Activated naive CD8-positive, alpha-beta T cell treated with anti-CD3 and anti-CD28 coated beads, Interleukin-2, amount 50 U/mL, for 24 hours (primary cell): ENCODE measurements around the gene PROM1.
A peak's percentile ranks its signal among the peaks of the same experiment; 100 is the strongest.

Experiments used
- ATAC-seq: fragments of 150-1000 bp; cut with Tn5 transposase; one replicate; pipeline ENCODE4 v1.10.0; 2021
- DNase-seq: peaks from one replicate; pipeline ENCODE4 v3.0.0; 2021
- H3K27ac Mint-ChIP-seq: one replicate; pipeline ENCODE4 v1.8.0; 2021; ENCODE audit warnings: mild to moderate bottlenecking, mixed read lengths
- H3K27me3 Mint-ChIP-seq: one replicate; pipeline ENCODE4 v1.8.0; 2021; ENCODE audit warnings: mixed read lengths
- H3K36me3 Mint-ChIP-seq: one replicate; pipeline ENCODE4 v1.8.0; 2021; ENCODE audit warnings: low read depth, mixed read lengths
- H3K4me1 Mint-ChIP-seq: one replicate; pipeline ENCODE4 v1.8.0; 2021; ENCODE audit warnings: mixed read lengths
- H3K4me3 Mint-ChIP-seq: one replicate; pipeline ENCODE4 v1.8.0; 2021; ENCODE audit warnings: mild to moderate bottlenecking, moderate library complexity, mixed read lengths
- H3K9me3 Mint-ChIP-seq: one replicate; pipeline ENCODE4 v1.8.0; 2021; ENCODE audit warnings: mixed read lengths

PROM1 gene

DNA sequence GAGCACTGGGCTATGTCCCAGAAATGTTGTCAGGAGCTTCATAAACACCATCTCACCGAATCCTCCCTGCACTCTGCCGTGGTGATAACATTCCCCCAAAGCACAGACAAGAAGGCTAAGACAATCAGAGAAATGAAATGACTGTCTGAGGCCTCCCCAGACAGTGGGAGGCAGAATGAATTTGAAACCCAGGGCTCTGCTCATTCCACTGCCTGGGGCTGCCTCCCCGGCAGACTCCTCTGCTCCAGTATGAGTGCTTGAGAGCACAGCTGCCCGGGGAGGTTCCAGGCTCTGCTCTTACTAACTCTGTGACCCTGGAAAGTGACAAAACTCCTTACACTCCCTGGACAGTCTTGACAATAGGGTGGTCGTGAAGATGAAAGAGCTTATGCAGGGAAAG, 154.9 kb downstream of the PROM1 start:
- Mint-ChIP-seq H3K4me1 (peaks cover 14% of the 10 kb centered on the region), H3K27ac (no peak overlapping the region), H3K9me3 (no peaks in the 10 kb centered on the region), H3K4me3 (no peak overlapping the region), H3K27me3 (peaks cover 5% of the 10 kb centered on the region), H3K36me3 (no peaks in the 10 kb centered on the region)
- DNase-seq (no peak), ATAC-seq (peak; percentile 14)

DNA sequence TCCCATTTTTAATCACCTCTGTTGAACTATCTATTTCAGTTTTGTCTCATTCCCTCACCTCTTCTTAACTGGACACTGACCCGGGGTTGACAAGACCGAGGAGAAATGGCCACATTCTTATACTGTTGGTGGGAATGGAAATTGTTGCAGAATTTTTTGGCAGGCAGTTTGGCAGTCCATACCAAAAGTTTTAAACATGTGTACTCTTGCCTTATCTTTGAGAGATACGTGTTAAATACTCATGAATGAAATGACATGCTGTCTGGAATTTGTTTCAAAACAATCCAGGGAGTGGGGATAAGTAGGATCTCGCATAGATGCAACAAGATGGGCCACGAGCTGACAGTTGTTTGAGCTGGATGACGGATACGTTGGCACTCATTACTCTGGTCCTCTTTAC, 157.3 kb downstream of the PROM1 start:
- DNase-seq = no peak
- no peaks in the 10 kb centered on the region for H3K36me3 Mint-ChIP-seq
- peaks cover 11% of the 10 kb centered on the region for H3K27me3 Mint-ChIP-seq
- H3K4me1 Mint-ChIP-seq = peaks cover 14% of the 10 kb centered on the region
- H3K27ac Mint-ChIP-seq = no peak overlapping the region
- ATAC-seq = no peak
- H3K4me3 Mint-ChIP-seq = no peak overlapping the region
- no peaks in the 10 kb centered on the region for H3K9me3 Mint-ChIP-seq

DNA sequence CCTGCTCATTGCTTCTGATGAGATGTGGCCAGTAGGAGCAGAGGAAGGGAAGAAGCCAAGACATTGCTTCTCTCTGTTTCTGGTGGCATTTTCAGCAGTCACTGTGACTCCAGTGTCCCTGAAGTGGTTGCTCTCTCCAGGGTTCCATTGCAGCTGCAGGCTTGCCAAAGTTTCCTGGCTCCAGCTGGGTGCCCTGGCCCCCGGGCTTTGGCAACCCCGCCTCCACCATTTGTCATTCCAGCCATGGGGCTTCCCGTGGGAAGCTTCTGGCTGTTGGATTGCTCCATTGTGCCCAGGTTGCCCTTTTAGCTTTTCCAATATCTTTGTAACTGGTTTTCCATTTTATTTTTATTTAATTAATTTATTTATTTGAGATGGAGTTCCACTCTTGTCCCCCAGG, 158.0 kb downstream of the PROM1 start:
- peaks cover 13% of the 10 kb centered on the region for H3K4me1 Mint-ChIP-seq
- no peaks in the 10 kb centered on the region for H3K9me3 Mint-ChIP-seq
- H3K4me3 Mint-ChIP-seq = no peak overlapping the region

DNA sequence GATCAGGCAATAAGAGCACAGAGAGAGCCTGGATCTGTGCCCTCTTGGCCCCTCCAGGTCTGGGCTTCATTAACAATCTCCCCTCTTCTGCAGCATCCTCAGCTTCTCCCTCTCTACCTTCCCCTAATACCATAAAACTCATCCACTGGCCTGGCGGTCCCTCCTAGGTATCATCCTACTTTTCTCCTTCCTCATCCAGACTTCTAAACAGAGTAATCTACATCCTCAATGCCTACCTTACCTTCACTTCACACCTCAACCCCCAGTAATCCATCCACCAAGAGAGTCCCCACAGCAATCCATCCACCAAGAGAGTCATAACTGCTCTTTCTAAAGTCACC, 162.3 kb downstream of the PROM1 start:
- ATAC-seq = no peak
- peaks cover 11% of the 10 kb centered on the region for H3K27me3 Mint-ChIP-seq
- no peak for DNase-seq
- H3K9me3 Mint-ChIP-seq = no peaks in the 10 kb centered on the region
- no peaks in the 10 kb centered on the region for H3K36me3 Mint-ChIP-seq
- no peaks in the 10 kb centered on the region for H3K4me1 Mint-ChIP-seq
- H3K27ac Mint-ChIP-seq = no peak overlapping the region
- H3K4me3 Mint-ChIP-seq = no peak overlapping the region

More for the DNA sequence above, 158.0 kb downstream of the PROM1 start:
- Mint-ChIP-seq H3K27me3 (peaks cover 11% of the 10 kb centered on the region), H3K36me3 (no peaks in the 10 kb centered on the region), H3K27ac (no peak overlapping the region)
- ATAC-seq (no peak), DNase-seq (no peak)

DNA sequence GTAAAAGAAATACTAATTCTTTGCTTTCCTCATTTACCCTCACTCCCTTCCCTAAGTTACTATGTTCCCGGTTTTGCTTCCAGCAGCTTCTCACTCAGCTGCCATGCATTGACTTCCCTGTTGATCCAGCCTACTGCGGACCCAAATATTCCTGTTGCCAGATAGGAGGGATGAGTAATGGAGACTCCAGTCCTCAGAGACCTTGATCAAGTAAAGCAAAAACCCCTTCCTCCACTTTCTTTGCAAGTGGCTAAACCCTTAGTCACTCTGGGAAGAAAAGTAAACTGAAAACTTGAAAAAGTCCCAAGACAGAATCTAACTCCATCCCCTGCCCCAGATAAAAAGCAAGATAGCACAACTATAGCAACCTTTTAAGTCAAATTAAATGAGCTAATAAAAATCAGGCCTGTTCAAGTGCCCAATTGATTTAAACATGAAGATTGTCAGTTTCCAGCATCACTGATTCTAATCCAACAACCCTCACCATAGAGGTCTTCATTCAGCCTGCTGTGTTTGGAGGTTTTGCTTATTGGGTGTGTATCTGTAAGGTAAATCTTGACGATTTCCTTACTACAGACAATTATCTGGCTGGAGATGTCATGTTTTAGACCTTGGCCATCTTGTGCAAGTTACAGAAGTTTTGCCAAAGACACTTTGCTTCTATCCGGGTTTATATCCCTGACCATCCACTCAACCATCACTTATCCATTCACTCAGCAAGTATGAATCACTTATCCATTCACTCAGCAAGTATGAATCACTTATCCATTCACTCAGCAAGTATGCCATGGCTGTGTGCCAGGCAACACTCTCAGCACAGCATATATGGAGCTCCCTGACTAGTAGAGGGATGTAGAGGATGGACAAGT, 162.9 kb downstream of the PROM1 start:
- H3K27me3 Mint-ChIP-seq = peaks cover 11% of the 10 kb centered on the region
- ATAC-seq (peak; percentile 24), DNase-seq (no peak)
- H3K4me1 Mint-ChIP-seq = no peaks in the 10 kb centered on the region
- no peaks in the 10 kb centered on the region for H3K36me3 Mint-ChIP-seq
- H3K27ac Mint-ChIP-seq = no peak overlapping the region
- no peak overlapping the region for H3K4me3 Mint-ChIP-seq
- H3K9me3 Mint-ChIP-seq = no peaks in the 10 kb centered on the region

DNA sequence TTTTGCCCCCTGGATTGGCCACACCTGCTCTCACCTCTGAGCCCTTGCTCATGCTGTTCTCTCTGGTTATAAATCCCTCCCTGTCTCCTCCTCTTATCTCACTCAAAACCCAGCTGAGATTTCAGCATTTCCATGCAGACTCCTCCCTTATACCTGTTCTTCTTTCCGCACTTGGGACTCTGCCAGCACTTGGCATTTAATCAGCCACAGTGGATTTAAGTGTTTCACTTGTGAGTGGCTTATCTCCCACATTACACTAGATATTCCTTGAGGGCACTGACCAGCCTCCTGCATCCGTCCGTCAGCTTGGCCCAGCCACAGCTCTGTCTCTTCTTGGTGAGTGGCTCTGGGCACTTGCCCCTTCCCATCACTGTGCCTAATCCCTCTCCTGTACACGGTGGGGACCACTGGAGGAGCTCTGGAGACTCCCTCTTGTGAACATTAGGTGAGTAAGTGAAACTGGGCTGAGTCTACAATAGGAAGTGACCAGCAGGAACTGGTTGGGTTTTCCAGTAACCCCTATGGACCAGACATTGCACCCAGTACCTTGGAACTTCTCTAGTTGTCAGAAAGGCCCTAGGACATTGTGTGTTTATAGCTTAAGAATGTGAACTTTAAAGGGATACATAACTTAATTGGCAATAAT, 165.2 kb downstream of the PROM1 start:
- ATAC-seq = no peak
- DNase-seq = no peak
- H3K27me3 Mint-ChIP-seq = peaks cover 12% of the 10 kb centered on the region
- H3K4me1 Mint-ChIP-seq = peaks cover 13% of the 10 kb centered on the region
- H3K27ac Mint-ChIP-seq = no peak overlapping the region
- H3K4me3 Mint-ChIP-seq = no peak overlapping the region
- no peaks in the 10 kb centered on the region for H3K9me3 Mint-ChIP-seq
- H3K36me3 Mint-ChIP-seq = no peaks in the 10 kb centered on the region
